GM19239 (cell line): ENCODE measurements around the gene POU4F1.

Source experiments
- DNase-seq: peaks from one replicate; pipeline ENCODE4 v3.0.0; 2011; ENCODE audit warnings: low spot score; ENCODE audit not compliant: insufficient read length
- FAIRE-seq: peaks from 2 replicates; lab custom pipeline; 2011; peaks lifted over from hg19 to GRCh38; lab: Jason Lieb, UNC

The POU4F1 gene

GRCh38 chr13:78593652-78594455, 9.5 kb downstream of the POU4F1 start:
- FAIRE-seq (no peak), DNase-seq (no peak)

- DNase-seq (no peak), FAIRE-seq (no peak)
These were observed 10.2 kb downstream of the POU4F1 start for GRCh38 chr13:78593129-78593528.

GRCh38 chr13:78592584-78592983, 10.8 kb downstream of the POU4F1 start:
- FAIRE-seq (no peak), DNase-seq (no peak)

GRCh38 chr13:78589206-78589605, 14.1 kb downstream of the POU4F1 start:
- FAIRE-seq (no peak), DNase-seq (no peak)

- DNase-seq (no peak), FAIRE-seq (no peak)
These were observed 16.0 kb downstream of the POU4F1 start for GRCh38 chr13:78587395-78587794.

GRCh38 chr13:78586706-78587105, 16.6 kb downstream of the POU4F1 start:
- no peak for DNase-seq
- FAIRE-seq = no peak

- DNase-seq (no peak), FAIRE-seq (no peak)
These were observed 27.1 kb downstream of the POU4F1 start for GRCh38 chr13:78576261-78576660.

- no peak for DNase-seq
- no peak for FAIRE-seq
These were observed 30.9 kb downstream of the POU4F1 start for GRCh38 chr13:78572459-78572858.

GRCh38 chr13:78569029-78569428, 34.3 kb downstream of the POU4F1 start:
- FAIRE-seq (no peak), DNase-seq (no peak)

- FAIRE-seq = no peak
These were observed 36.7 kb downstream of the POU4F1 start for GRCh38 chr13:78566631-78567030.

GRCh38 chr13:78562237-78562889, 41.0 kb downstream of the POU4F1 start:
- no peak for DNase-seq

More at GRCh38 chr13:78566631-78567030, 36.7 kb downstream of the POU4F1 start:
- DNase-seq = no peak

More at GRCh38 chr13:78562237-78562889, 41.0 kb downstream of the POU4F1 start:
- peak; percentile 23 for FAIRE-seq
